Peyer's patch (tissue), 4 donors: ENCODE measurements around the gene CMPK2. TPM values are rescaled to one million over a fixed set of nuclear protein-coding genes. Genes with fewer than 3 reads are reported as not detected.

Experiments used
- DNase-seq, 3 donors: peaks; one replicate each; pipeline ENCODE4 v3.0.0-alpha.2; 2017 to 2019
- H3K27ac ChIP-seq, 4 donors: fragments of 200-600 bp; sonication (generic); one replicate each; pipeline ENCODE4 v1.5.1; 2016 to 2019
- H3K27me3 ChIP-seq, 2 donors: fragments of 200-600 bp; sonication (generic); one replicate each; pipeline ENCODE4 v1.5.1; 2019
- H3K36me3 ChIP-seq, 3 donors: fragments of 200-600 bp; sonication (generic); one replicate each; pipeline ENCODE4 v1.5.1; 2016 to 2019
- H3K4me1 ChIP-seq, 4 donors: fragments of 200-600 bp; sonication (generic); one replicate each; pipeline ENCODE4 v1.5.1; 2016 to 2019
- H3K4me3 ChIP-seq, 4 donors: fragments of 200-600 bp; sonication (generic); 1 replicate in 3 of 4; 2 replicates in 1 of 4; pipeline ENCODE4 v1.5.1; 2016 to 2019; ENCODE audit warnings: mild to moderate bottlenecking in 1 of 4
- H3K9me3 ChIP-seq, 4 donors: fragments of 200-600 bp; sonication (generic); one replicate each; pipeline ENCODE4 v1.5.1; 2016 to 2019; ENCODE audit warnings: mild to moderate bottlenecking in 1 of 4
- CTCF ChIP-seq, 6 experiments: fragments of 450-650 bp in 4 of 6; fragments of 200-600 bp in 2 of 6; sonication (generic) in 1 of 6; IDR thresholded peaks; one replicate each; pipeline ENCODE4 v1.5.1; 2017 to 2019; ENCODE audit warnings: antibody characterized with exemption in 6 of 6, mild to moderate bottlenecking in 3 of 6, moderate library complexity in 1 of 6
- POLR2A ChIP-seq, 2 donors: fragments of 450-650 bp; IDR thresholded peaks; one replicate each; pipeline ENCODE4 v1.5.1; 2017; ENCODE audit warnings: antibody characterized with exemption in 2 of 2, mild to moderate bottlenecking in 2 of 2, moderate library complexity in 2 of 2
- total RNA-seq, 4 donors: library from RNA; depleted of rRNA; stranded (reverse); fragments of >200 nt; gene quantifications; one replicate each; pipeline ENCODE4 v1.1.0, GENCODE V29; 2016

The CMPK2 gene
- 10 to 100 TPM in 3 of 4 donors, 1 to 10 TPM in 1; 7.4 to 13.2 (median 11.4) TPM for total RNA-seq

- H3K27ac ChIP-seq, result peak within 1 kb of the TSS; percentile 82 to 93 (median 89)
- H3K4me3 ChIP-seq, result peak within 1 kb of the TSS; percentile 88 to 98 (median 94)
- peaks cover 0 to 8% (median 0%) of the 10 kb centered on the region in 3 donors for H3K36me3 ChIP-seq
- H3K4me1 ChIP-seq, result peaks cover 0 to 19% (median 0%) of the 10 kb centered on the region in 4 donors
- no peaks in the 10 kb centered on the region for H3K9me3 ChIP-seq
- peak in 5 of 6 experiments; percentile 11 to 34 (median 23) for TF ChIP-seq CTCF (IDR thresholded peaks at IDR 0.05)
- TF ChIP-seq POLR2A (IDR thresholded peaks at IDR 0.05), result peak in 1 of 2 donors; percentile 32
- peak; percentile 66 to 89 (median 89) for DNase-seq
- H3K27me3 ChIP-seq, result no peaks in the 10 kb centered on the region
Observed at GRCh38 chr2:6865346-6866274, at the start of gene CMPK2. Gene CMPK2, minus strand, starts transcription at chr2:6865907. Its CDS starts 211 bp downstream, at chr2:6865696.

GRCh38 chr2:6915399-6915798 is 49.7 kb upstream of the CMPK2 start:
- H3K9me3 ChIP-seq, result peaks cover 0 to 3% (median 0%) of the 10 kb centered on the region in 4 donors
- no peaks in the 10 kb centered on the region for H3K36me3 ChIP-seq
- DNase-seq, result no peak
- no peaks in the 10 kb centered on the region for H3K27me3 ChIP-seq
- no peak overlapping the region for H3K4me3 ChIP-seq
- TF ChIP-seq CTCF (IDR thresholded peaks at IDR 0.05) (no peak), POLR2A (IDR thresholded peaks at IDR 0.05) (no peak)
- no peak overlapping the region for H3K27ac ChIP-seq
- peaks cover 0 to 10% (median 3%) of the 10 kb centered on the region in 4 donors for H3K4me1 ChIP-seq

GRCh38 chr2:6914828-6915227 is 49.1 kb upstream of the CMPK2 start:
- no peak overlapping the region for H3K4me3 ChIP-seq
- no peaks in the 10 kb centered on the region for H3K36me3 ChIP-seq
- no peaks in the 10 kb centered on the region for H3K27me3 ChIP-seq
- peaks cover 0 to 3% (median 0%) of the 10 kb centered on the region in 4 donors for H3K9me3 ChIP-seq
- no peak for TF ChIP-seq POLR2A (IDR thresholded peaks at IDR 0.05)
- no peak for TF ChIP-seq CTCF (IDR thresholded peaks at IDR 0.05)
- no peak overlapping the region for H3K27ac ChIP-seq
- no peak for DNase-seq
- peaks cover 0 to 10% (median 6%) of the 10 kb centered on the region in 4 donors for H3K4me1 ChIP-seq

- TF ChIP-seq POLR2A (IDR thresholded peaks at IDR 0.05) (no peak), CTCF (IDR thresholded peaks at IDR 0.05) (no peak)
- DNase-seq, result no peak
Observed at GRCh38 chr2:6913415-6914157, 47.9 kb upstream of the CMPK2 start.

GRCh38 chr2:6911721-6912120 is 46.0 kb upstream of the CMPK2 start:
- no peak for DNase-seq
- no peak overlapping the region for H3K4me3 ChIP-seq
- H3K4me1 ChIP-seq, result peaks cover 0 to 6% (median 3%) of the 10 kb centered on the region in 4 donors
- H3K27me3 ChIP-seq, result no peaks in the 10 kb centered on the region
- TF ChIP-seq POLR2A (IDR thresholded peaks at IDR 0.05) (no peak), CTCF (IDR thresholded peaks at IDR 0.05) (no peak)
- no peaks in the 10 kb centered on the region for H3K36me3 ChIP-seq
- peak overlapping the region in 1 of 4 donors; percentile 5 for H3K27ac ChIP-seq
- H3K9me3 ChIP-seq, result no peaks in the 10 kb centered on the region

More at GRCh38 chr2:6913415-6914157, 47.9 kb upstream of the CMPK2 start:
- H3K27ac ChIP-seq, result peak overlapping the region in 1 of 4 donors; percentile 27
- no peaks in the 10 kb centered on the region for H3K27me3 ChIP-seq
- no peaks in the 10 kb centered on the region for H3K36me3 ChIP-seq
- peaks cover 0 to 10% (median 6%) of the 10 kb centered on the region in 4 donors for H3K4me1 ChIP-seq
- H3K9me3 ChIP-seq, result no peaks in the 10 kb centered on the region
- no peak overlapping the region for H3K4me3 ChIP-seq
